GM19239 (cell line): ENCODE measurements around the gene CLSTN1.
"Not testable (repeated sequence)": the region's sequence is repeated elsewhere in the genome, so short reads cannot be mapped to it uniquely, and the experiment has no call there.

Experiments used
- DNase-seq: peaks from one replicate; pipeline ENCODE4 v3.0.0; 2011; ENCODE audit warnings: low spot score; ENCODE audit not compliant: insufficient read length
- FAIRE-seq: peaks from 2 replicates; lab custom pipeline; 2011; peaks lifted over from hg19 to GRCh38; lab: Jason Lieb, UNC

CLSTN1 gene

DNA sequence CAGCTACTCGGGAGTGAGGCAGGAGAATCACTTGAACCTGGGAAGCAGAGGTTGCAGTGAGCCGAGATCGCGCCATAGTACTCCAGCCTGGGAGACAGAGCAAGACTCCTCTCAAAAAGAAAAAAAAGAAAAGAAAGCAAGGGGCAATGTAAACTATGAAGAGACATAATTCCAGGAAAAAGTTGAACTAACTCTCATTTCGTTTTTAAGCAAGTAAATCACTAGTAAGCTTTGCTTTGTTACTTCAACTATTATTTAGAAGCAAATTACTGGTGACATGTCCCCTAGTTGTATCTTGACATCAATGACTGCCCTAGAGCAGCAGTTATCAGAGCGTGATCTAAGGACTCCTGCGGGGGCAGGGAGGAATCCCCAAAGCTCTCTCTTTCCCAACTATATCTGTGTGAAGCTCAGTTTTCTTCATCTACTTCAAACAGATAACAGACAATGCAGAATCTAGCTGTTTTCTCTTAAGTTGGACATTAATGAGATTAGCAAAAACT lies 18.7 kb downstream of the CLSTN1 start:
- DNase-seq: no peak
- FAIRE-seq: no peak

DNA sequence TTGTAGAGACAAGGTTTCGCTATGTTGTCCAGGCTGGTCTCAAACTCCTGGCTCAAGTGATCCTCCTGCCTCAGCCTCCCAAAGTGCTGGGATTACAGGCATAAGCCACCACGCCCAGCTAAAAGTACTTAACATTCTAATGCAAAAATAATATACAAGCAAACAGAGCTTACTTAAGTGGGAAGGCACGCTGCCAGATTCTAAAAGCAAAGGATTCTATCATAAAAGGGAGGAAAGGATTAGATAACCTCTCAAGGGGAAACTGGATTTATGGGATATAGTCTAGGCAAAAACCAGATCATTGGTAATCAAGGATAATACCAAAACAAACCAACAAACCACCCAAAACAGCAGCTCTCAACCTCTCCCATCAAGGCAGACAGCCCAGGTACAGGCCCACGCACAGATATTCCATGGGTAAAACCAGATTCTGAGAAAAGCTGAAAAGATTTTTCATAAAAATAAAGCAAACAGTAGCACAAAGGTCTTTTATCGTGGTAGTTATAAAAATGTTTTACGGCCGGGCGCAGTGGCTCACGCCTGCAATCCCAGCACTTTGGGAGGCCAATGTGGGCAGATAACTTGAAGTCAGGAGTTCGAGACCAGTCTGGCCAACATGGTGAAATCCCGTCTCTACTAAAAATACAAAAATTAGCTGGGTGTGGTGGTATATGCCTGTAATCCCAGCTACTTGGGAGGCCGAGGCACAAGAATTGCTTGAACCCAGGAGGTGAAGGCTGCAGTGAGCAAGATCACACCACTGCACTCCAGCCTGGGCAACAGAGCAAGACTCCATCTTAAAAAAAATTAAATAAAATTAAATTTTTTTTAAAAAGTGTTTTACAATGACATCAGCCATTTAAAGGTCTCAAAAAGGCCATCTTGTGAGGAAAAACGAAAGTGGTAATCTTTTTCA lies 20.5 kb downstream of the CLSTN1 start:
- not testable (repeated sequence) for FAIRE-seq, DNase-seq

DNA sequence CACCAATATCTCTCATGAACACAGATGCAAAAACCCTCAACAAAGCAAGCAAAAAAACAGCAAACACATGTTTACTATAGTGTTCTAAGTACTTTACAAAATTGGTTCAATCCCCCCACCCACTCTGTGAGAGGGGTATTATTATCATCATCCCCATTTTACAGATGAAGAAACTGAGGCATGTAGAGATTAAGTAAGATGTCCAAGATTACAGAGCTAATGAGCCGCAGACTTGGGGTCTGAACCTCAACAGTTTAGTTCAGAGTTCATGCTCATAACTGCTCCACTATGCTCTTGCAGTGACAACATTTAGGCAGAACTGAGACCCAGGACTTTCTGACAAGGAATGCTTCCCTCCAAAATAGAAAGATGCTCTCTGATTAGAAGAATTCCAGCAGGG lies 21.9 kb downstream of the CLSTN1 start:
- FAIRE-seq: no peak

DNA sequence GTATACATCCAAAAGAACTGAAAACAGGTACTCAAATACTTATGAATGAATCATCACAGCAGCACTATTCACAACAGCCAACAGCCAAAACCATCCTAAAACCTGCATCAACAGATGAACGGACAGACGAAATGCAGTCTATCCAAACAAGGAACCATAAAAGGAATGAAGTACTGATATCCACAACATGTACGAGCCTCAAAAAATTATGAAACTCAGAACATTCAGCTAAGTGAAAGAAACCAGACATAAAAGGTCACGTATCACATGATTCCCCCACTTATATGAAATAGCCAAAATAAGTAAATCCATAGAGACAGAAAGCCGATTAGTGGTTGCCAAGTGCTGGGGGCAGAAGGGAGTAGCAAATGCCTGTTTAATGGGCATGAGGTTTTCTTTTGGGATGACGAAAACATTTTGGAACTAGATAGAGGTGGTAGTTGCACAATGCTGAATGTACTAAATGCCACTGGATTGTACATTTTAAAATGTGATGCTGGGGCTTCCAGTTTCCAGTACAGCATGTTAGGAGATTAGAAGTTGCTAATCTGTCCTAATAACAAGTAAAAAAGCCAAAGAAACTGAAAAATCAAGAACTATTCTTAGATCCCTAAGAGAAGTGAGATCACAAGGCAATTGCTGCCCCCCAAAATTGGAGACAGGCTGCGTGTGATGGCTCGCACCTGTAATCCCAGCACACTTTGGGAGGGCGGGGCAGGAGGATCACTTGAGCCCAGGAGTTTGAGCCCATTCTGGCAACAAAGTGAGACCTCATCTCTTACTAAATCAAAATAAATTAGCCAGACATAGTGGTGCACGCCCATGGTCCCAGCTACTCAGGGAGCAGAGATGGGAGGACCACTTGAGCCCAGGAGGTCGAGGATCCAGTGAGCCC lies 25.3 kb downstream of the CLSTN1 start:
- no peak for FAIRE-seq

More for the DNA sequence above, 21.9 kb downstream of the CLSTN1 start:
- DNase-seq: no peak

DNA sequence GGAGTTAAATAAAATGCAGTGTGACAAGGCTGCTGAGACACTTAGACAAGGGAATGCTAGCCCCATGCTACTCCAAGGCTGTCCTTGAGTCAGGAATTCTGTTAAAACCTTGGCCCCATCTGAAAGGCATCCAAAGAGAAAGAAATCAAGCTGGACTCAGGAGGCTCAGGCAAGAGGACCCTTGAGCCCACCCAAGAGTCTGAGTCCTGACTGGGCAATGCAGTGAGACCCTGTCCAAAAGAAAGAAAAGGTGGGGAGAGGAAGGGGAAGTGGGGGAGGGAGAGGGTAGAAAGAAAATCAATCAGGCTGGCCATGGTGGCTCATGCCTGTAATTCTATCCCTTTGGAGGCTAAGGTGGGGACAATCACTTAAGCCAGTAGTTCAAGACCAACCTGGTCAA lies 26.7 kb downstream of the CLSTN1 start:
- DNase-seq (no peak), FAIRE-seq (no peak)

More for the DNA sequence above, 25.3 kb downstream of the CLSTN1 start:
- DNase-seq: no peak

DNA sequence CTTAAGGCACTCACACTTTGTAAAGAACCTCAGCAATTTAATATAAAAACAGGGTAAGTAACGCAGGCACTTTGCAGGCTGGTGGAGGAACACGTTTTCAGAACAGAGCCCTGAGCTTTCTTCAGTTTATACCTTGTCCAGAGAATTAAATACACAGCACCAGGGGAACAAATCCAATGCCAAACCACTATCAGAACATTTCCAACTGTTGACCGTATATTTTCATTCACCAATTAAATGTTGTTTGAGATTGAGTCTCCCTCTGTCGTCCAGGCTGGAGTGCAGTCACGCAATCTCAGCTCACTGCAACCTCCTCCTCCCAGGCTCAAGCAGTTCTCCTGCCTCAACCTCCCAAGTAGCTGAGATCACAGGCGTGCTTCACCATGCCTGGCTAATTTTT lies 29.7 kb downstream of the CLSTN1 start:
- FAIRE-seq (no peak), DNase-seq (no peak)

DNA sequence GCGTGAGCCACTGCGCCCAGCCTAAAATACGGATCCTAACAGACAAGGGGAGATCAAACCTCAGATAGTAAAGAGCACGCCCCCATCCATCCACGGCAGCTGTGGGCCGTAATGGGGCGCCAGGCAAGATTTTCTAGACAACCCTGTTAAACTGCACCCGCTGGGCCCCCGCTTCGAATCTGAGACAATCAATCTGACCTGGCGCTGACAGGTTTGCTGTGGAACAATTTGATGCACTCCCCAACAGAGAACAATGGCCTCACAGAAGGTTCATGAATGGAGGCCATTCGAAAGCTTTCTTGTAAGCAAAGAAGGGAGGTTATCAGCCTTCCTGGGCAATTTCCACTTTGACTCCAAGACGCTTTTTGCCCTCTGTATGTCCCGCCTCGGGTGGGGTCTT lies 30.5 kb downstream of the CLSTN1 start:
- DNase-seq (no peak), FAIRE-seq (no peak)

DNA sequence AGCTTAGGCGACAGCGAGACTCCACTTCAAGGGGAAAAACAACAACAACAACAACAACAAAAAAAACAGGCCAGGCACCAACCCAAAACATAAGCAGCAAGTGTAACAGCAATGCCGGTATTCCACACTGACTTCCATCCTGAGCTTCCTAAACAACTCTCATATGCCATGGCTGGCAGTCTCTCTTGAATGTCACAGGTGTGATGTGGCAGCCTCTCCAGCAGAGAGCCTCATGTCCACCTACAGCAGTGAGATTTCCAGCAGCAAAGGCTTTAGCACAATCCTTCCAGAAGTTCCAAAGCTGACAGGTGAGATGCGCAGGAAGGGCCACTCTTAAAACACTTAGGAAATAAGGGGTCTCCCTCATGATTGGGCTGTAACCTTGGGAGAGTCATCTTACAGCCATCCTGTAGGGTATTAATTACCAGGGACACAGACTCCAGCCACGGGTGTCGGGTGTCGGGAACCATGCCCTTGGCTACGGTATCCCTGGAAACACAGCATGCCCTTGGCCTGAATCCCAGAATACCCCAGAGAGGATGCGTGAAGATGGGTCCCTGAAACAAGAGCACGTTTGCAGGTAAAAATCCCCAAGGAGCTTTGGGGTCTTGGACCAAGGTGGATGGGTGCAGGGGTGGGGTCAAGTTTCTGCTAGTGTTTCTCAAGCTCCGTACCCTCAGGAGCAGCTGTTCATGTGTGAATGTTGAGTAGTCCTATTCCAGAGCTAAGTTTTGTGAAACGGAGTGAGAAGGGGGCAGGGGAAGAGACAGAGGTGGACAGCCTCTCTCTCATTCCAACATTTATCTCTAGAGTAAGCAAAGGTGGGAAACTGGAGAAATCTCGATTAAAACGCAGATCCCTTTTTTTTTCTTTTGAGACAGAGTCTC lies 31.4 kb downstream of the CLSTN1 start:
- FAIRE-seq: no peak
- no peak for DNase-seq

DNA sequence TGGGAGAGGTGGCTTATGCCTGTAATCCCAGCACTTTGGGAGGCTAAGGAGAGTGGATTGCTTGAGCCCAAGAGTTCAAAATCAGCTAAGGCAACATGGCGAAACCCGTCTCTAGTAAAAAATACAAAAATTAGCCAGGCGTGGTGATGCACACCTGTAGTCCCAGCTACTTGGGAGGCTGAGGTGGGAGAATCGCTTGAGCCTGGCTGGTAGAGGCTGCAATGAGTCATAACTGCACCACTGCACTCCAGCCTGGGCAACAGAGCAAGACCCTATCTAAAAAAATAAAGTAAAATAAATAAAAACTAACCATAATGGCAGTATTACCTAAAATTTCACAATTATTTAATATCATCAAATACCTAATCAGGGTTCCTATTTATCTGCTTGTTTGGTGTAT lies 34.1 kb downstream of the CLSTN1 start:
- FAIRE-seq, DNase-seq: not testable (repeated sequence)

DNA sequence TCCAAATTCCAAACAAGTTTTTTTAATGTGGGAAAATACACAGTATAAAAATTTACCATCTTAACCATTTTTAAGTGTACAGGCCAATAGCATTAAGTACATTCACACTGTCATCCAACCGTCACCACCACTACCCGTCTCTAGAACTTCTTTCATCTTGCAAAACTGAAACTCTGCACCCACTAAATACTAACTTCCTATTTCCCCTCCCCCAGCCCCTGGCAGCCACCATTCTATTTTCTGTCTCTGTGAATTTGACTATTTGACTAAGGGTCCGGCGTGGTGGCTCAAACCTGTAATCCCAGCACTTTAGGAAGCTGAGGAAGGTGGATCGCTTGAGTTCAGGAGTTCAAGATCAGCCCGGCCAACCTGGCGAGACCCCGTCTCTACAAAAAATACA lies 36.1 kb downstream of the CLSTN1 start:
- no peak for DNase-seq

DNA sequence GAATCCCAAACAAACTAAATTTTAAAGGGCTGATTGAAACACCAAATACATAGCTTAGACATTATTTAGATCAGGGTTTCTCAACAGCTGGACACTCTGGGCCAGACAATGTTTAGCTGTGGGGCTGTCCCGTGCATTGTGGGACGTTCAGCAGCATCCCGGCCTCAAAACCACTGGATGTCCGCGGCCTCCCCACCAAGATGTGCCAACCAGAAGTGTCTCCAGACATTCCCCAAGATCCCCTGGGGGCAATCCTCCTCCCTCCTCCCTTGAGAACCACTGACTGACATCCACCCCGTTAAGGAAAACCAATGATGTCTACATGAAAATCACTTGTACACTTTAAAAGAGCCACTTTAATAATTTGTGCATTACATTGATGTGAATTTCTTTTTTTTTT lies 38.4 kb downstream of the CLSTN1 start:
- FAIRE-seq (no peak), DNase-seq (no peak)

More for the DNA sequence above, 36.1 kb downstream of the CLSTN1 start:
- peak; percentile 99 for FAIRE-seq

DNA sequence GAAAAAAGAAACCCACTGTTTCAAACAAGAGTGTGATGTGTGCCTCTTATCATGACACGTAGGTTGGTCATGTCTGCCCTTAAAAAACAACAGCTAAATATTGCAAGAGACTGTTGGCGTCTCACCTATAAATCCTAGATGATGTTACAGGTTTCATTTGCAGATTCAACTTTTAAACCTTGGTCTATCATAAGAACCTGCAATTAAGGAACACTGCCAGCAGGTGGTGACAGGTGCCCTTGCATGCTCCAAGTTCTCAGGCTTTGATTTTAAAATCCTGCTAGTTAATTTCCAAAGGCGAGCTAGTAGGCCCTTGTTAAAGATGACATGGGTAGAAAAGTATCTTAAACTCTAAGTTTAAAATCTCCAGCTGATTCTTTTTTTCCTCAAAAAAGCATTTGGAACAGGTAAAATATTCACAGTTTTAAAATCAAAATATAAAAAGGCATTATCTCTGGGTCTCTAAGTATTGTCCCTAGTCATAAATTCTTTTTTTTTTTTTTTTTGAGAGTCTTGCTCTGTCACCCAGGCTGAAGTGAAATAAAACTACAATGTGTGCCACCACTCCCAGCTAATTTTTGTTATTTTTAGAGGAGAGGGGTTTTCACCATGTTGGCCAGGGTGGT lies 39.1 kb downstream of the CLSTN1 start:
- peak; percentile 97 for FAIRE-seq
- peak; percentile 44 for DNase-seq

DNA sequence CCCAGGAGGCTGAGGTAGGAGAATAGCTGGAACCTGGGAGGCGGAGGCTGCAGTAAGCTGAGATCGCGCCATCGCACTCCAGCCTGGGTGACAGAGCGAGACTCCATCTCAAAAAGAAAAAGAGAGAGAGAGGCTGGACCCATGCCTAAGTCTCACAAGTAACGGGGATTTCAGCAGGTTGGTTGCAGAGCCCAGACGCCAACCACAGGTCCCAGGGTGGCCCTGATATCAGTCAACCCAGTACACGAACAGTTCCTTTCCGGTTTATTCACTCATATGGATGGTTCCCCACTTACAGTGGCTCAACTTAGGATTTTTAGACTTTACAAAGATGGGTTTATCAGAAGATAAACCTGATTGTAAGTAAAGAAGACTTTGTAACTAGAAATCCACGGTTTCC lies 40.9 kb downstream of the CLSTN1 start:
- FAIRE-seq (no peak), DNase-seq (no peak)

DNA sequence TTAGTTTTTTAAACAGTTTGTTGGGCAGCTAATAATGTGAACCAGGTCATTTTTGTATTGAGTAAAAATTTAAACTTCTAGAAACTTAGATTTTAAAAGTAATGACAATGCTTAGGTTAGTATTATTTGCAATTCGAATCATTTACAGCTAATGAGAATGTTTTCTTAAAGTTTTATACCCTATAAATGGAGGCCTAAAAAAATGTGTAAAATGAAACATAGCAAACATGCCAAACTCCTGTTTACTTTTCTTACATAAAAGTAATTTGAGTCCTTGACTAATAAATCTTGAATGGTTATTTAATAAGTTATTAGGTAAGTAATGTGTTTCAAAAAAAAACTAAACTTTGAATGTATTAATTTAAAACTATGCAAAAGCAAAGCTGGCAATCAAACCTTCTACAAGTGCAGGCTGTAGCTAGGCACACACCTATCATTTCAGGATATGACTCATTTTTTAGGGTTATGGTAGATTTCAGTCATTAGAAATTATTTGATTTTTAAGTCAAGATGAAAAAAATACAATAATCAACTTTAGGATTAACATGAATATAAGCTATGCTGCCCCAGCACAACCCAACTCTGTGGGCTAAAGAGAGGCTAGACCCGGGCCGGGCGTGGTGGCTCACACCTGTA lies 41.5 kb downstream of the CLSTN1 start:
- no peak for FAIRE-seq

DNA sequence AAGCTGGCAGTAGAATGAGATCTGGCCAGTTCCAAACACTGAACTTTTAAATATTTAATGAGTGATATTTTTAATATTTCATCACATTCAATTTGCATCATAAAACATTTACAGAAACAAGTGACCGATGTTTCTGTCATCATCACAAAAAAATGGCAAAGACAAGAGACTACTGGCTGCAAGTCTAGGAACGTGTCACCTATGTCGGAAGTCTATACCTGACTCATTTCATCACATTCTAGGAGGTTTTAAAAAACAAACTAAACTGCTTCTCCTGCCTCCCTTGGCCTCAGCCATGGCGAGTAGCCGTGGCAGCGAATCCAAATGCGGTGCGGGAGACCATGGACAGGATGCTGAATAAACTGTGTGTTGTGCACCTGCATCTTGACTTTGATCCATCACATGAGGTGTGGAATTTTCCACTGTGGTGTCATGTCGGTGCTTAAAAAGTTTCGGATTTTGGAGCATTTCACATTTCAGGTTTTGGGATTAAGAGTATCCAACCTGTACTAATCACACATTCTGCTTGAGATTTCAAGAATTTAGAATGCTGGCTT lies 43.1 kb downstream of the CLSTN1 start:
- no peak for DNase-seq
- FAIRE-seq: no peak

More for the DNA sequence above, 41.5 kb downstream of the CLSTN1 start:
- DNase-seq: no peak

DNA sequence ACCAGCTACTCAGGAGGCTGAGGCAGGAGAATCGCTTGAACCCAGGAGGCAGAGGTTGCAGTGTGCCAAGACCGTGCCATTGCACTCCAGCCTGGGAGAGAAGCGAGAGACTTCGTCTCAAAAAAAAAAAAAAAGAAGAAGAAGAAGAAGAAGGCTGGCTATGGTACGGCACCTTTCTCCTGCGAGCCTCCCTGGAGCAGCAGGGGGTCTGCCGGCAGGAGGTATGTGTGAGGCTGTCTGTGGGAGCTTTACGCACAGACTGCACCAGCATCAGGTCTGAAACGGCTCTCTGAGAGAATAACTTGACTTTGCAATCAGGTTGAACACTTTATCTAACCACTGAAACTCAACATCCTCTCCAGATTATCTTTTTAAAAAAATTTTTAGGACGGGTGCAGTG lies 44.9 kb downstream of the CLSTN1 start:
- FAIRE-seq (no peak), DNase-seq (no peak)

DNA sequence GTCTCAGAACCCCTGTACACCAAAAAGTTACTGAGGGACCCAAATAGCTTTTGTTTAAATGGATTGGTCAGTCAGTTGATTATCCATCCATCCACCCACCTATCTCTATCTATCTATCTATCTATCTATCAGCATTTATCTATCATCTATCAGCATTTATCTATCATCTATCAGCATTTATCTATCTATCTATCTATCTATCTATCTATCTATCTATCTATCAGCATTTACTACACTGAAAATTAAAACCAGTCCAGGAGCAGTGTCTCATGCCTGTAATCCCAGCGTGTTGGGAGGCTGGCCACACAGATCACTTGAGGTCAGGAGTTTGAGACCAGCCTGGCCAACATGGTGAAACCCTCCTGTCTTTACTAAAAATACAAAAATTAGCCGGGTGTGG lies 47.1 kb downstream of the CLSTN1 start:
- no peak for DNase-seq
- no peak for FAIRE-seq
